HG02763 (cell line): ENCODE results near the gene PSMD5.

Experiments used
- ATAC-seq: cut with Tn5 transposase; IDR thresholded peaks from one replicate; pipeline ENCODE4 v1.9.1; 2021; ENCODE audit warnings: mild to moderate bottlenecking, moderate library complexity; ENCODE audit not compliant: unreplicated experiment

The PSMD5 gene

DNA sequence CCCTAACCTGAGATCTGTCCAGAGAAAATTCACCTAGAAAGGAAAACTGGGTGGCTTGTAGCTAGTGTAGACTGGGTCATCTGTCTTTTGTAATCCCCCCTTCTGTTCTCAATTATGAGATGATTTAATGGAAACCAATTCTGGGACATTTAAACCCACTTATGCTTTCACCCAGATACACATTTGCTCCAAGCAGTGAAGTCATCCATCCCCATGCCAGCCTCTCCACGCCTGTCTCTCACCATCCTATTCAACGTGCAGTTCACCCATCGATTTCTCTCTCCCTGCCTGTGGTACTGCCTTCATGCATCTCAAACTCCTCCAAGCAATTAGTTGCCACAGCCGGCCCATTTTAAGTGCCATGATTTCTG, 32.5 kb upstream of the PSMD5 start:
- no peak for ATAC-seq

DNA sequence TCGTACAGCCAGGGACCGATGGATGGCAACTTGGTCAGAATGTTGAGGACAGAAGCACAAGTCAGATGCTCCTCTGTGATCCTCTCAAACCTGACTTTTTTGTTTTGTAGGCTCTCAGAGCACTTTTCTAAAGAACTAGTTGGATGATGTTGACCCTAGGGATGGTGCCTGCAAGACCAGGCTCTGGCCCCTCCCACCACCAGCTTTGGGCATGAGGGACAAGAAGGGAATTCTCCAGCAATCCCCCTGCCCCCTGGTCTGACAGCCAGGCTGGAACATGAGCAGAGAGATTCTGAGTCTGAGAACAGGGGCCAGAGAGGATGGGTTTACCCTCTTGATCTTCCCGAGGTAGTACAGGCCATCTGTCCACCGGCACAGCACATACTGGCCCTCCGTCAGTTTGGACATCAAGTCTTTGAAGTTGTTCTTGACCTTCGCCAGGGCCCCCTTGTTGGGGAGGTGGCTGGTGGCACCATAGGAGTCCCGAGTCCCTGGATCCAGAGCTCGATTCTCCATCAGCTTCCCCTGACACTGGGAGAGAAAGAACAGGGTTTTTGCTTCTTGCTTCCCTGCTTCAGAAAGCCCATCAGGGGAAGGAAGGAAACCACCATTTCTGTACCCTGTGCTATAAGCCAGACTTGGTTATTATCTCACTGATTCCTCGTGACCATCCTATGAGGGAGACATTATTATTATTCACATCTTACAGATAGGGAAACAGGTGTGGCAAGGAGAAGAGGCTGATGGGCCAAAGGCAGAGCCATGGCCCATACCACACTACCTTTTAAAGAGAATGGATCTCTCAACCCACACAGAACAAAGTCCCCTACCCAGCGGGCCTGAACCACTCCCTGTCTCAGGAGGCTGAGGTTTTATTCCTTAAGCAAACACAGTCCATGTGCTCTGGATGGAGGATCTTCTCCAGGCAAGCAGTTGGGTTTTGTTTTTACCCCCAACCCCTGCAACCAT, 31.8 kb upstream of the PSMD5 start:
- no peak for ATAC-seq

DNA sequence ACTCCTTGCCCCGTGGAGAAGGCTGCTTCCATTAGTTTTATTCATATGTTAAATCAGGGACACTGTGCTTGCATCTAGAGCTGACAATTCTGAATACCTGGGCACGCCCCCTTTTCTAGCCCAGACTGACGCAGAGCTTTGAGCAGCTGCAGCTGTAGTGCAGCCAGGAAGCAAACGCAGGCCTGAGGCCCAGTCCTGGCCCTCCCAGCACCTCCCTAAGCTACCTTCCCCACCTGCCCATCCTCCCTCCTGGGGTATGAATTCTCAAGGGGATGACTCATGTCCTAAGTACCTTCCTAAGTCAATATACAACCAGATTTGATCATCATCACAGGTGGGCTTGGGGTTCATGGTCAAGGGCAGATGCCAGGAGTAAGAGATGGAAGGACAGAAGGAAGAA, 30.8 kb upstream of the PSMD5 start:
- ATAC-seq = no peak

DNA sequence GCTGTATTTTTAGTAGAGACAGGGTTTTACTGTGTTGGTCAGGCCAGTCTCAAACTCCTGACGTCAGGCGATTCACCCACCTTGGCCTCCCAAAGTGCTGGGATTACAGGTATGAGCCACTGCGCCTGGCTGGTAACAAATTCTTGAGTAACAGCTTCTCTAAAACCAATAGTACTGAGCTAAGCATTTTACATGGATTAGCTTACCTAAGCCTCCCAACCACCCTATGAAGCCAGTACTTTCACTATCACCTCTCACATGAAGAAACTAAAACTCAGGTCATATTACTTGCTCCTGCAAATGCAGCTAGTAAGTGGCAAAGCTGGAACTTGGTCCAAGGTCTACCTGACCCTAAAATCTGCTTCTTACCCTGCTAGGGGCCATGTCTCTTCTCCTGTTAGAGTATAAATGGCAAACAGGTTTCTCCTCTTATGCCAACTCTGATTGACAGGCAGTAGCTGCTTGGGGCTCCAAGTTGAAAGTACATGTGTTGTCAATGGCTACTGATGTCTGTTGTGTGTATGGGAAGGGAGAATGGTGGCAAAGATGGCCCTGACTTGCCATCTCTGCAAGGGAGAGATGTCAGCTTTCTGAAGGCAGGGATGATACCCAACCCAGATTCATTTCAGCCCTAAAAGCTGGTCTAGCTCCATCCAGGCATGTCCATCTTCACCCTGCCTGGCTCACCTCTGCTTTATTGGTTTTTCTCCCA, 30.2 kb upstream of the PSMD5 start:
- no peak for ATAC-seq

DNA sequence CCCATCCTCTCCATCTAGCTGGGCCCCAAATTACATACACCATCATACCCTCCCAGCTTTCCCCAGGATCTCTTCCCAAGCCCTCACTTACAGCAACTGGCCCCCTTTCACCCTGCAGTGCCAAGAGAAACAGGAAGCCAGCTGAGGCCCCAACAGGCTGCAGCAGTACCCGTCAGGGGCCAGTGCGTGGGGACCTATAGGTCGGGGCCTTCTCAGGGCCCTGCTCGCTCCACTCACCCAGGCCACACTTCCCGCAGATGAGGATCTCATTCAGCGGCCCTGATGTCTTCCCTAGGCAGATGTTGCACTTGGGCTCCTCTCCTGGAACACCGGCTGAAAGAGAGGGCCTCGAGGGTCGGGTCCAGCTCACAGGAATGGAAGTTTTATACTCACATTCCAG, 27.5 kb upstream of the PSMD5 start:
- no peak for ATAC-seq

DNA sequence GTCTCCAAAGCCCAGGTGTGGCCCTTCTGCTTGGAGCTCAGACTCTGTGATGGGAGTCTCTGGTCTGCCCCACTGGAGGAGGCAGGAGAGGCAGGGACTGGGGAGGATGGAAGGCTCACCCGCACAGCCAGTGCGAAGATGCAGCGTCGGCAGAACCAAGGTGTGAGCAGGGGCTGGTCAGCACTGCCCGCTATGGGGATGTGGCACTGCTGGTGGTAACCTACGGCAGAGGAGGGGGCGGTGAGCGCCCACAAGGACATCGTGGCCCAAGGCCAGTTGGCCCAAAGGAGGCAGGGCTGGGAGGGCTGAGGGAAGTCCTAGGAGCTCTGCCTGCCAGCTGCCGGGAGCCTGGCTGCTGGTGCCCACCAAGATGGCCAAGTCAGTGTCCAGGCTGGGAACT, 27.0 kb upstream of the PSMD5 start:
- ATAC-seq = no peak

DNA sequence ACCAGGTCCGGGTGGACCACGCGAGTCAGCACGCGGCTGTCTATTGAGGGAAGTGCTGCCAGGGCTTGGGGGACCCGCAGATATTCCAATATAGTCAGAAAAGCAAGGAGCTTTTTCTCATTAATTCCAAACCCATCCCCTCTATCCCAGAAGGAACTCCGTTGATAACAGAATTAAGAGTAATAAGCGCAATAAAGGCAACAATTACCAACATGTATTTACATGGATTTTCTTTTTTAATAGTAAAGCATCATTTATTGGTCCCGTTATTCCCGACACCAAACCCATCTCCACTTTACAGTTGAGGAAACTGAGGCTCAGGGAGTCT, 26.6 kb upstream of the PSMD5 start:
- ATAC-seq = no peak

DNA sequence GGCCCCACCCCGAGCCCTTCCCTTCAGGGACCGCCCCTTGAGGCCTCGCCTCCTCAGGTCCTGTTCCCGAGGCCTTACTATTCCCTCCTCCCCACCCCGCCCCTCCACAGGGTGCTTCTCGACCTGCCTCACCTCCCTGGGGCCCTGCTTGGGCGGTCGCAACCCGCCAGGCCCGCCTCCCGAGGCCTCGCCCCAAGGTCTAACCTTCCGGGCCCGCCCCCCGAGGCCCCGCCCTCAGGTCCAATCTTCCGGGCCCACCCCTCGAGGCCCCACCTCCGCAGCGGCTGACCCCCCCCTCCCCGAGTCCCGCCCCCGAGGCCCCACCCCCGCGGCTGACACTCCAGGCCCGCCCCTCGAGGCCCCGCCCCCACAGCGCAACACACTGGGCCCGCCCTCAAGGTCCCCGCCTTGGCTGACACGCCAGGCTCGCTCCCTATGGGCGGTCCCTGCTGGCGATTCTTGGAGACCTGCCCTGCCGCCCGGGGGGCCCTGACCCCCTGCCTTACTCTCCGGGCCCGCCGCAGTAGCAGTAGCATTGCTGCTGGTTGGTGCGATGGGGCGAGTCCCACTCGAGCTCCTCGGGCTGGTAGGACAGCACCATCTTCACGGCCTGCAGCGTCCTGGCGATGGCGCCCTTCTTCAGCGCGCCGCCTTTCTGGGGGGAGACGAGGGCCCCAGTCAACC, 26.1 kb upstream of the PSMD5 start:
- peak; percentile 87 for ATAC-seq

DNA sequence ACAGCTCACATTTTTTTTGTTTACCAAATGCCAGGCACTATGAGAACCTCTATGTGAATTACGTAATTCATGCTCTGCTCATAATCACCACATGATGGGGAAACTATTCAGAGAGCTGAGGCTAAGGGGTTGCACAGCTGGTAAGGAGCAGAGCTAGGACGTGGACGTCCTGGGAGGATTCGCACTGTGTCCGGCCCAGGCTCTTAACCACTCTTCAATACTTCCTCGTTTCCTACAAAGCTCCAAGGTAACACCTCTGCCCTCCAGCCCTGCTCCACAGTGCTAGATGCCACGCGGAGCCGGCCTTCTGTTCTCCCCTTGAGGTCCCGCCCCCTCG, 25.6 kb upstream of the PSMD5 start:
- ATAC-seq = no peak

DNA sequence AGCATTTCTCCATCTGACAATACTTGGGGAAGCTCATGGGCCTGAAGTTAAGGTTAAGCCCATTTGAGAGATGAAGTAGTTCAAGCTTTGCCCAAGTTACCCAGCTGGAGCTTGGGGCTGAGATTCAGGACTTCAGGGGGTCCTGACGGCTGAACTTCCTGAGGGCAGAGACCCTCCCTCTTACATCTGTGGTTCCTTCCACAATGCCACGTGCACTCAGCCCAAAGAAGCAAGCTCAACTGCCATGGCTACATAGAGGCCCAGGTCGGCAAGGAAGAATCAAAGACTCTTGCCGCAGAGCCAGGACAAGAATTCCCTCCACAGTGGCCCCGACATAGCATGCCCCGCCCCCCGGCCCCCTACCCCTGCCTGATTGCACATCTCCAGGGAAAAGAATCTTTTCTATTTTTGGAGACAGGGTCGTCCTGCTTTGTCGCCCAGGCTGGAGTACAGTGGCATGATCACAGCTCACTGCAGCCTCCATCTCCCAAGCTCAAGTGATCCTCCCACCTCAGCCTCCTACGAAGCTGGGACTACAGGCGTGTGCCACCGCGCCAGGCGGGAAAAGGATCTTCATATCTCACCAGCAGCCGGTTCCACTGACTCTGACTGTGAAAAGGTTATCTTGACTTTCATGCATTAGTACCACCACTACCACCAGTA, 25.1 kb upstream of the PSMD5 start:
- no peak for ATAC-seq

DNA sequence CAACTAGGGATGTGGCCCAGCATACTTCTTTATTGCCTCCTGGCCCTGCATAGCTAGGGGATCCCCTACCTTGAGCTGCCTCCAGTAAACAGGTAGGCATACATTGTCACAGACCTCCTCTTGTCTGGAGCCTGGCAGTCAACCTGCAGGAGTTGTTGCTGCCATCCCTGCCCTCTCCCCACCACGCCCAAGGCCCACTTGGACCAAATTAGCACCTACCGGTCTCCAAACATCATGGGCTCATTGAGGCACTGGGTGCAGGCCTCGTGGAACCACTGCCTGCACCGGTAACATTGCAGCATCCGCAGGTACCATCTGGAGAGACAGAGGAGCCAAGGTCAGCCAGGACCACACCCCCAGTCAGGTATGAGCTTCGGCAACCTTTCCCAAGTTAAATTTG, 23.9 kb upstream of the PSMD5 start:
- no peak for ATAC-seq

DNA sequence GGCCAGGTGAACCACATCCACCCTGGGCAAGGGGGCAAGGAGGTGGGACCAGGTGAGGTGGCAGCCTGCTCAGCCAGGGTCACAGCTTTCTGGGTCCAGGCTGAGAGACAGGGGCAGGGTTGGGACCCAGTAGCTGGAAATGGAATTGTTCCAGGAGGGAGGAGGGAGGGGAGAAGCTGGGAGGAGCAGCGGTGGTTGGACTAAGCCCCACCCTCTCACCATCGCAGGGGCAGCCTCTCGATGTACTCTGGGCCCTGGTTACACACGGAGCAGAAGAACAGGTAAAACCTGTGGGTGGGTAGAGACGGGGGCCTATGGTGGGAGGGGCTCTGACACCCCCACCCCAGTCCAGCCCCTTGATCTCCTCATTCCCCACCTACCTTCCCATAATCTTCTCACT, 23.1 kb upstream of the PSMD5 start:
- no peak for ATAC-seq

DNA sequence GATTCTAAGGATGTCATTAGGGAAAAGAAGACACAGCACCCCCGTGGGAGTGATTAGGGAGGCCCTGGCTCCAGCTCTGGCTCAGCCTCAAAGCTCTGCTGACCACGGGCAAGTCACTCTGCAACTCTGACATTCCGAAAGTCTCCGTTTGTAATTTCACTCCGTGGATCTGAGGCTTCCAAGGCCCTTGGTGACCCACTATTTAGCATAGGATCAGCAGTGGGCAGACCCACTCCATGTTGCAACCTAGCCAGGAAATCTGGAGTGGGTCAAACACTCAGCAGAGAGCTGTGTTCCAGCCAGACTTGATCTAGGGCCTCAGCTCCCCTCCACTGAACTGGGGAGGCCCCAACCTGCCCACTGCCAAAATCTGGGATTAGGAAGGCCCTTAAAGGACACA, 22.5 kb upstream of the PSMD5 start:
- no peak for ATAC-seq

DNA sequence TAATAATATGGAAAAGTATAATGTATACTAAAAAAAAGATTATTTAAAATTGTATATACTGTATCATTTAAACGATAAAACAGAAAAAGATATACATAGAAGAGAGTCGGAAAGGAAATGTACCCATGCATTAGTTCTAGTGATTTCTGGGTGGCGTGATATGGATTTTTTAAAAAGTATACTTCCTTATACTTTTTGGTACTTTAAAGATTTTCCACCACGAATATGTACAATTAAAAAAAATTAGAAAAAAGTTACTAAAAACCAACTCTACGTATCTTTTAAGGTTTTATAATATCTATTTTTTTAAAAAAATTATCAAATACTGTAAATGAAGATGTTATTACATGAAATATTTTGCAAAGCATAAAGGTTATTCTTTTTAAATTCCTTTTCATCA, 22.0 kb upstream of the PSMD5 start:
- ATAC-seq = no peak

DNA sequence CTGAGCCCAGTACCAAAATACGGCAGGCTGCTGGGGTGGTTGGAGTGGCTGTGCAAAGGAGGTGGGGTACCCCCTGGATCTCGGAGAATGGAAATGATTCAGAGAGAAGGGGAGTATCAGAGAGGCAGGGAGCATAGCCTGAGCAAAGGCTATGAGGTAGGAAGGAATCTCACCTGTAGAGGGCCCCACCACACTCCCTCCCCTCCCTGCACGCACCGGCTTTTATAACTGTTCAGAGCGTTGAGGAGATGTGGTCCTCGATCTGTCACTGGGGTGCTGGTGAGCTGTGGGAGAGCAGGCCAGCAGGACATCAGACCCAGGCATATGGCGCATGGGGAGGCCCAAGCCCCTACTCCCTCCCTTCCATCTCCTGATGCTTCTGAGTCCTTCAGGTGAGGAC, 21.1 kb upstream of the PSMD5 start:
- ATAC-seq = no peak

DNA sequence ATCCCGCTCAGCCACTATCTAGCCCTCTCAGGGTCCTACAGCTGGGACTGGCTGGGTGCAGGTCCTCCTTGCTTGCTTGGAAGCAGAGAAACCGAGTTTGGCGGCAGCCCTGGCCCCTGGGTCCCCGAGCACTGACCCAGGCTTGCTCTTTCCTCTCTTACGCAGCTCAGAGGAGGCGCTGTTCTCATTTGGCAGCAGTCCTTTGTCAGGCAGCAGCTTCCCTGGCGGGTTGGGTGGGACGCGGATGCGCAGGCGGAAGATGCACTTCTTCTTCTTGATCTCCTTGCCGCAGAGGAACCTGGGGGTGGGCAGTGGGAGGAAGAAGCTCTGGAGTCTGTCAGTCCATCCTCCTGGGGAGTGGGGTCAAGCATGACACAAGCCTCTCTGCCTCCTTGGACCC, 19.7 kb upstream of the PSMD5 start:
- ATAC-seq = no peak

DNA sequence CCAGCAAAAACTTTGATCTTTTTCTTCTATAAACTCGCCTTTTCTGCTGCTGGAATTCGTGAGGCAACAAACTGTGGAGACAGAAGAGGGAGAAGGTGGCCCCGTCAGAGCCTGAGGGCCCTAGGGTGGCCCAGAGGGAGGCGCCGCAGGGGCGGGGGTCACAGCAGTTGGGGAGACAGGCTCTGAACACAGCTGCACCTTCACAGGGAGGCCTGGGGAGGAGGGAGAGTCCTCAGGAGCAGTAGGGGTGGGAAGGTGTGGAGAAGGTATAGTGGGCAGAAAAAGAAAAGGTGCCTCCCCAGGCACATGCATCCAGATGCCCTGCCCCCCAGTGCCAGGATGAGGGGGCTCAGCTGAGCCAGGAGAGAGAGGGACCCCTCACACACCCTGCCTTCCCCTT, 19.2 kb upstream of the PSMD5 start:
- ATAC-seq = no peak

DNA sequence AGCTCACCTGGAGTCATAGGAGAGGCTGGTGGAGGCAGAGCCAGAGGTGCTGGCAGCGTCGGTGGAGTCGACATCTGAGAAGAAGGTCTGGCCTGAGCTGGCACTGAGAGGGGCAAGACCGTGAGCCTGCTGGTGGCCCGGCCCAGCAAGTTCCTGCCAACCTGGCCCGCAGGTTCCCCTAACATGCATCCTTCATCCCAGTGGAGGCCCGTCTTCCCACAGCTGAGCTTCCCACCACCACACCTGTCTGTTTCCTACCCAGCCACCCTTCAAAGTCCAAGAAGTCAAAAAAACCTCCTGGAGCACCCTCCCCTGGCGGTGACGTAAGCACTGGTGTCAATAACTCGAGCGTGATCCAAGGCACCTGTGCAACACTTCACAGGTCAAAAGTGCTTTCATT, 17.4 kb upstream of the PSMD5 start:
- ATAC-seq = no peak

DNA sequence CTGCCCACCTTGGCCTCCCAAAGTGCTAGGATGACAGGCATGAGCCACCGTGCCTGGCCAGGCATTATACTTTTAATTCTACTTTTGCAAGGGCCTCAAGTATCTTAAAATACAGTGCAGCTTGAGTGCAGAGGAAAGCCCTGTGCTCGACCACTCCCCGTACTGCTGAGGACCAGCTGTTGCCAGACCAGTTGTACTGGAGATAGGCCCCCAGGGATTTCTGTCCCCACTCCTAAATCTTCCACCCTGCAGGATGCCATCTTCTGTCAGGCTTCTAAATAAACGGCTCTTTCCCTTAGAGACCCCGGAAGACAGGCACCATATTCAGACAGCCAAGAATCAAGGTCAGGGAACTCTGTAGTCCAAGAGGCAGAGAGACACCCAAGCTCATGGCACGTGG, 16.6 kb upstream of the PSMD5 start:
- ATAC-seq = no peak

DNA sequence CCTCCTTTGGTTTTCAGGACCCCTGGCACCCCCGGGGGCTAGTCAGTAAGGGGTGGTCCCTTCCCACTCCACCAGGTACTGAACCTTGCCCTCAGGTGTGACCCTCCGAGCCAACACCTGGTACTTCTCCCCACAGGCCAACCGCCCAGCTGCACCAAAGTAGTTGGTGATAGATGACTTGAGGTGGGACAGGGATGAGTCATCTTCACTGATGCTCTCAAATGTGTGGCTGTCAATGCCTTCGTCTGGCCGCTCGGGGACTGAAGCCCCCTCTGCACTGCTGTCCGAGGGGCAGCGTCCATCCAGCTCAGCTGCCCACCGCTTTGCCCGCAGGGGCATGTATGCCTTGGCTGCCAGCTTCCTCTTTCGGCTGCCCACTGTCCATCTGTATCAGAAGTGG, 15.2 kb upstream of the PSMD5 start:
- no peak for ATAC-seq

DNA sequence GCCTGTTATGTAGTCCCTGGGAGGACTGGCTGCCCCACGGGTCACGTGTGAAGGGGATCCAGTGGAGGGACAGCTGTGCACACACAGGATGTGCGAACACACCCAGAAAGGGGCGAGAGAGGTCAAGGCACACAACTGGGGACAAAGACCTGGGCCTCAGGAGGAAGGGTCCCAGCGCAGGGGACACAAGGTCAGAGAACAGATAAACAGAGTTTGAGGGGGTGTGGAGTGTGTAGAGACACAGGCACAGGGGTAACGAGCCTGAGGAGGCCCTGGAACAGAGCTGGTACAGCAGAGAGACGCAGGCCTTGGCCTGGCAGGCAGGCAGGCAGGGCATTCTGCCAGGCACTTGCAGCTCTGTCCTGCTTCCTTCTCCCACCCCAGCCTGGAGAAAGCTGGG, 14.8 kb upstream of the PSMD5 start:
- no peak for ATAC-seq

DNA sequence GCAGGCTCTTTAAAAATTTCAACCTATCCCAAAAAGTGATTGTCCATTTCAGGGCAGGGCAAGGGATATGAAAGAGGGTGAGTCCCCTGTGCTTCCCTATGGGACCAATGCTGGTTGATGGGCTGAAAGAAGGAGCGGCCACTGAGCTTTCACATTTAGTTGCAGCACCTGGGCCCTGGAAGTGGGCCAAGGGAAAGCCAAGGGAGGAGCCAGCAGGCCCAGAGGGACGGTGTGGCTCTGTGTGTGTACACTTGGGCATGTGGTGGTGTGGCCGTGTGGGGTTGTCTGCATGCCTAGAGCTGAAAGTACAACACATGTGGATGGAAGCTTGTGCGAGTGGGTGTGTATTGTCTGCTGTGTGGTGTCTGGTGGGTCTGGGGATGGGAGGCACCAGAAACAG, 14.0 kb upstream of the PSMD5 start:
- no peak for ATAC-seq
